T-cell (primary cell): ENCODE results near the gene SFXN5. TPM values are rescaled to one million over a fixed set of nuclear protein-coding genes. Genes with fewer than 3 reads are reported as not detected.

Experiments used
- ATAC-seq, 4 experiments: fragments of 200-7000 bp in 3 of 4; fragments of 150-1000 bp in 1 of 4; cut with Tn5 transposase; replicated peaks in 1 of 4; 1 replicate in 3 of 4; 2 replicates in 1 of 4; pipeline ENCODE4 v1.10.0; 2021; ENCODE audit warnings: moderate library complexity in 3 of 4, mild to moderate bottlenecking in 2 of 4, moderate number of reproducible peaks in 1 of 4
- CTCF ChIA-PET, 2 donors: fragments of 300-600 bp; sonication (Branson Sonifier 250); formaldehyde crosslinking; loops; one replicate each; lab custom pipeline; 2022; ENCODE audit warnings: antibody characterized with exemption in 2 of 2; lab: Charles Lee
- POLR2A ChIA-PET, 2 donors: fragments of 300-600 bp; sonication (Branson Sonifier 250); formaldehyde crosslinking; loops; one replicate each; lab custom pipeline; 2022; ENCODE audit warnings: antibody characterized with exemption in 2 of 2; lab: Charles Lee
- DNase-seq, 35 experiments: peaks; one replicate each; pipeline versions ENCODE4 v3.0.0 to v3.0.0-alpha.2; 2013 to 2023
- H3K27ac ChIP-seq: one replicate; pipeline ENCODE4 v1.5.1; 2013; ENCODE audit warnings: low read length
- H3K27me3 ChIP-seq, 2 experiments: replicated peaks in 1 of 2; 1 replicate in 1 of 2; 2 replicates in 1 of 2; pipeline versions ENCODE4 v1.6.1 to v1.7.0; 2013; ENCODE audit warnings: low read length in 1 of 2, mixed read lengths in 1 of 2; ENCODE audit not compliant: control insufficient read depth in 2 of 2, insufficient read depth in 2 of 2; ENCODE audit errors: extremely low read depth in 1 of 2
- H3K36me3 ChIP-seq, 2 donors: 1 replicate in 1 of 2; 2 replicates in 1 of 2; pipeline versions ENCODE4 v1.6.1 to v1.7.0; 2013; ENCODE audit warnings: low read length in 1 of 2; ENCODE audit not compliant: control insufficient read depth in 2 of 2, insufficient read depth in 1 of 2; ENCODE audit errors: extremely low read depth in 1 of 2
- H3K4me1 ChIP-seq, 2 experiments: 1 replicate in 1 of 2; 2 replicates in 1 of 2; pipeline versions ENCODE4 v1.6.1 to v1.7.0; 2013; ENCODE audit warnings: low read length in 2 of 2, mixed read lengths in 1 of 2; ENCODE audit not compliant: insufficient read depth in 2 of 2, control insufficient read depth in 1 of 2; ENCODE audit errors: extremely low read depth in 1 of 2
- H3K4me3 ChIP-seq, 2 donors: 1 replicate in 1 of 2; 2 replicates in 1 of 2; pipeline versions ENCODE4 v1.5.1 to v1.7.0; 2013; ENCODE audit warnings: mild to moderate bottlenecking in 2 of 2, low read length in 1 of 2, moderate library complexity in 1 of 2; ENCODE audit not compliant: control insufficient read depth in 1 of 2; ENCODE audit errors: extremely low read depth in 1 of 2
- H3K9me3 ChIP-seq: 2 replicates; pipeline ENCODE4 v1.7.0; 2013
- H3K27ac Mint-ChIP-seq, 2 donors: one replicate each; pipeline ENCODE4 v1.8.0; 2020 to 2021; ENCODE audit warnings: mild to moderate bottlenecking in 2 of 2, mixed read lengths in 2 of 2
- H3K27me3 Mint-ChIP-seq, 2 donors: one replicate each; pipeline ENCODE4 v1.8.0; 2021 to 2022; ENCODE audit warnings: mixed read lengths in 2 of 2
- H3K36me3 Mint-ChIP-seq: one replicate; pipeline ENCODE4 v1.8.0; 2021; ENCODE audit warnings: mixed read lengths
- H3K4me1 Mint-ChIP-seq, 3 donors: one replicate each; pipeline ENCODE4 v1.8.0; 2020 to 2022; ENCODE audit warnings: mixed read lengths in 3 of 3, mild to moderate bottlenecking in 1 of 3
- H3K4me3 Mint-ChIP-seq, 3 donors: one replicate each; pipeline ENCODE4 v1.8.0; 2020 to 2022; ENCODE audit warnings: mild to moderate bottlenecking in 3 of 3, mixed read lengths in 3 of 3, moderate library complexity in 3 of 3
- H3K9me3 Mint-ChIP-seq, 3 donors: one replicate each; pipeline ENCODE4 v1.8.0; 2020 to 2022; ENCODE audit warnings: mixed read lengths in 3 of 3
- WGBS: methylation state at CpG from one replicate; pipeline ENCODE4 v1.1.5; 2013; ENCODE audit warnings: missing lambda C conversion rate; ENCODE audit not compliant: insufficient coverage; 5-methylcytosine and 5-hydroxymethylcytosine counted together
- total RNA-seq, 35 experiments: library from RNA in 6 of 35; stranded (reverse) in 6 of 35; fragments of 120-200 nt in 1 of 35; gene quantifications; one replicate each; pipeline versions ENCODE4 v1.2.1 to v1.2.4 and lab custom pipeline; 2013 to 2026

Gene SFXN5
- total RNA-seq, 5 donors from 2014 or later (not counting 1 experiment from before 2014, with no cell fraction given): 6.3 to 14.2 (median 9.7) TPM

GRCh38 chr2:72931280-72931910, 140.1 kb downstream of the SFXN5 start:
- 72% methylated on average over 7 of the region's 14 CpGs for WGBS
- no peak for ATAC-seq

GRCh38 chr2:72929010-72929409, 142.5 kb downstream of the SFXN5 start:
- no peak overlapping the region for H3K27ac Mint-ChIP-seq
- peaks cover 9 to 16% of the 10 kb centered on the region in 2 donors for H3K27me3 Mint-ChIP-seq
- no peaks in the 10 kb centered on the region for H3K36me3 ChIP-seq
- ChIA-PET CTCF (no interaction called here), POLR2A (no interaction called here)
- no peaks in the 10 kb centered on the region for H3K9me3 Mint-ChIP-seq
- H3K4me1 Mint-ChIP-seq: peaks cover 0 to 8% (median 7%) of the 10 kb centered on the region in 3 donors
- H3K4me3 ChIP-seq: no peak overlapping the region
- H3K4me1 ChIP-seq: peaks cover 0 to 10% of the 10 kb centered on the region in 2 experiments
- no peak overlapping the region for H3K27ac ChIP-seq
- no peaks in the 10 kb centered on the region for H3K9me3 ChIP-seq
- no peak overlapping the region for H3K4me3 Mint-ChIP-seq
- WGBS: no CpG with 5 or more reads among the region's 1 CpG
- no peaks in the 10 kb centered on the region for H3K36me3 Mint-ChIP-seq
- DNase-seq (no peak), ATAC-seq (no peak)
- peaks cover 11 to 75% of the 10 kb centered on the region in 2 experiments for H3K27me3 ChIP-seq

More at GRCh38 chr2:72931280-72931910, 140.1 kb downstream of the SFXN5 start:
- H3K4me1 ChIP-seq: no peaks in the 10 kb centered on the region
- no peaks in the 10 kb centered on the region for H3K9me3 ChIP-seq
- Mint-ChIP-seq H3K9me3 (no peaks in the 10 kb centered on the region), H3K27ac (no peak overlapping the region), H3K4me3 (no peak overlapping the region), H3K4me1 (no peaks in the 10 kb centered on the region), H3K36me3 (no peaks in the 10 kb centered on the region), H3K27me3 (peaks cover 12 to 20% of the 10 kb centered on the region in 2 donors)
- DNase-seq: peak in 1 of 35 experiments; percentile 11
- no peaks in the 10 kb centered on the region for H3K36me3 ChIP-seq
- H3K27me3 ChIP-seq: peaks cover 8 to 66% of the 10 kb centered on the region in 2 experiments
- CTCF ChIA-PET: no interaction called here
- POLR2A ChIA-PET: no interaction called here
- H3K27ac ChIP-seq: no peak overlapping the region
- no peak overlapping the region for H3K4me3 ChIP-seq

GRCh38 chr2:72927619-72928550, 143.6 kb downstream of the SFXN5 start:
- 64% methylated on average over 6 of the region's 8 CpGs for WGBS
- H3K4me3 Mint-ChIP-seq: no peak overlapping the region
- H3K27me3 ChIP-seq: peaks cover 16 to 76% of the 10 kb centered on the region in 2 experiments
- H3K27ac Mint-ChIP-seq: no peak overlapping the region
- DNase-seq: no peak
- H3K4me1 Mint-ChIP-seq: peaks cover 0 to 16% (median 13%) of the 10 kb centered on the region in 3 donors
- peaks cover 21 to 26% of the 10 kb centered on the region in 2 donors for H3K27me3 Mint-ChIP-seq
- H3K9me3 Mint-ChIP-seq: no peaks in the 10 kb centered on the region
- no peak for ATAC-seq
- H3K36me3 Mint-ChIP-seq: no peaks in the 10 kb centered on the region
- peaks cover 0 to 15% of the 10 kb centered on the region in 2 experiments for H3K4me1 ChIP-seq
- no peak overlapping the region for H3K27ac ChIP-seq
- CTCF ChIA-PET: no interaction called here
- POLR2A ChIA-PET: no interaction called here
- H3K4me3 ChIP-seq: no peak overlapping the region
- no peaks in the 10 kb centered on the region for H3K9me3 ChIP-seq
- no peaks in the 10 kb centered on the region for H3K36me3 ChIP-seq

GRCh38 chr2:72926811-72927465, 144.6 kb downstream of the SFXN5 start:
- H3K4me3 ChIP-seq: no peak overlapping the region
- Mint-ChIP-seq H3K27ac (no peak overlapping the region), H3K36me3 (no peaks in the 10 kb centered on the region), H3K4me1 (peaks cover 0 to 16% (median 13%) of the 10 kb centered on the region in 3 donors), H3K4me3 (no peak overlapping the region), H3K9me3 (no peaks in the 10 kb centered on the region), H3K27me3 (peaks cover 30 to 34% of the 10 kb centered on the region in 2 donors)
- CTCF ChIA-PET: interaction anchor here (0.6 to 0.9 kb wide), 2 partner anchors 47 to 72 kb away, joined by 3 to 4 read pairs; no protein-coding TSS in a partner anchor
- no peak for DNase-seq
- H3K9me3 ChIP-seq: no peaks in the 10 kb centered on the region
- no peaks in the 10 kb centered on the region for H3K36me3 ChIP-seq
- peaks cover 18 to 73% of the 10 kb centered on the region in 2 experiments for H3K27me3 ChIP-seq
- no peak for ATAC-seq
- WGBS: 40% methylated on average over 4 of the region's 6 CpGs
- POLR2A ChIA-PET: interaction anchor here in 1 of 2 donors (0.5 kb wide), 1 partner anchor 231 kb away, joined by 3 read pairs; no protein-coding TSS in a partner anchor
- no peak overlapping the region for H3K27ac ChIP-seq
- peaks cover 0 to 15% of the 10 kb centered on the region in 2 experiments for H3K4me1 ChIP-seq

- WGBS: no CpG with 5 or more reads among the region's 4 CpGs
- ChIA-PET POLR2A (interaction anchor here in 1 of 2 donors (0.5 kb wide), 1 partner anchor 231 kb away, joined by 3 read pairs; no protein-coding TSS in a partner anchor), CTCF (interaction anchor here (0.5 to 1.0 kb wide), 4 partner anchors 47 to 1595 kb away, joined by 3 to 6 read pairs (median 4); partner anchors contain the start of gene ZNF638 (in 1 of the 2))
- DNase-seq: peak in 1 of 35 experiments; percentile 0
- no peaks in the 10 kb centered on the region for H3K36me3 ChIP-seq
- H3K4me1 Mint-ChIP-seq: peaks cover 0 to 16% (median 13%) of the 10 kb centered on the region in 3 donors
- no peak overlapping the region for H3K27ac Mint-ChIP-seq
- H3K4me1 ChIP-seq: peaks cover 0 to 15% of the 10 kb centered on the region in 2 experiments
- H3K9me3 Mint-ChIP-seq: no peaks in the 10 kb centered on the region
- H3K27ac ChIP-seq: no peak overlapping the region
- no peaks in the 10 kb centered on the region for H3K9me3 ChIP-seq
- peaks cover 23 to 70% of the 10 kb centered on the region in 2 experiments for H3K27me3 ChIP-seq
- peaks cover 36 to 40% of the 10 kb centered on the region in 2 donors for H3K27me3 Mint-ChIP-seq
- ATAC-seq: no peak
- H3K4me3 ChIP-seq: no peak overlapping the region
- H3K4me3 Mint-ChIP-seq: no peak overlapping the region
- H3K36me3 Mint-ChIP-seq: no peaks in the 10 kb centered on the region
Measured at GRCh38 chr2:72926368-72926767, 145.1 kb downstream of the SFXN5 start.
